SU-DHL-6 (cell line): ENCODE results near the gene PLA2G4A.

Source experiments
- H2AFZ ChIP-seq: fragments of 200-600 bp; sonication (generic); 2 replicates; pipeline ENCODE4 v1.6.1; 2014; ENCODE audit warnings: low read depth, mild to moderate bottlenecking, moderate library complexity, mixed read lengths, antibody characterized with exemption, low read length; ENCODE audit not compliant: severe bottlenecking
- H3F3A ChIP-seq: fragments of 200-600 bp; shearing (Covaris generic); 2 replicates; pipeline ENCODE4 v1.6.0; 2016; ENCODE audit warnings: antibody characterized with exemption, mild to moderate bottlenecking; ENCODE audit not compliant: insufficient read depth
- H3K27ac ChIP-seq: fragments of 200-600 bp; sonication (generic); 2 replicates; pipeline ENCODE4 v1.5.1; 2016; ENCODE audit warnings: low read depth, mild to moderate bottlenecking, low read length, moderate library complexity, mixed read lengths
- H3K27me3 ChIP-seq: fragments of 200-600 bp; sonication (generic), shearing (Covaris generic); 2 replicates; pipeline ENCODE4 v1.6.0; 2014; ENCODE audit warnings: mild to moderate bottlenecking, low read length
- H3K36me3 ChIP-seq: fragments of 200-600 bp; sonication (generic); 2 replicates; pipeline ENCODE4 v1.6.1; 2014; ENCODE audit warnings: mild to moderate bottlenecking, low read length, mixed read lengths
- H3K4me2 ChIP-seq: fragments of 300-600, 200-600 bp; shearing (Covaris generic), sonication (generic); 2 replicates; pipeline ENCODE4 v1.6.0; 2014; ENCODE audit warnings: low read length, low read depth, mild to moderate bottlenecking; ENCODE audit not compliant: poor library complexity, severe bottlenecking
- H3K4me3 ChIP-seq: fragments of 200-600 bp; sonication (generic); 2 replicates; pipeline ENCODE4 v1.5.1; 2014; ENCODE audit warnings: antibody characterized with exemption, low read length, mild to moderate bottlenecking, mixed read lengths; ENCODE audit not compliant: insufficient read depth, poor library complexity, severe bottlenecking
- H3K79me2 ChIP-seq: fragments of 200-600 bp; sonication (generic); 2 replicates; pipeline ENCODE4 v1.6.1; 2014; ENCODE audit warnings: mild to moderate bottlenecking, low read length, moderate library complexity; ENCODE audit not compliant: insufficient read depth
- H3K9ac ChIP-seq: fragments of 200-600 bp; sonication (generic); 2 replicates; pipeline ENCODE4 v1.7.0; 2014; ENCODE audit warnings: mild to moderate bottlenecking, low read length
- H3K9me2 ChIP-seq: fragments of 200-600 bp; sonication (generic); replicated peaks from 2 replicates; pipeline ENCODE4 v1.6.1; 2014; ENCODE audit warnings: low read length; ENCODE audit not compliant: insufficient read depth
- H3K9me3 ChIP-seq: fragments of 200-600 bp; sonication (generic); 2 replicates; pipeline ENCODE4 v1.6.1; 2014; ENCODE audit warnings: low read length, mixed read lengths; ENCODE audit not compliant: insufficient read depth
- H4K20me1 ChIP-seq: fragments of 200-600 bp; sonication (generic); 2 replicates; pipeline ENCODE4 v1.6.1; 2014; ENCODE audit warnings: low read depth, mild to moderate bottlenecking, antibody characterized with exemption, low read length, moderate library complexity, mixed read lengths
- CTCF ChIP-seq: fragments of 200-600 bp; sonication (generic); IDR thresholded peaks from one replicate; pipeline ENCODE4 v1.5.1; 2017; ENCODE audit warnings: antibody characterized with exemption, mild to moderate bottlenecking, low read length, moderate library complexity; ENCODE audit not compliant: insufficient read depth, poor library complexity, severe bottlenecking
- EZH2phosphoT487 ChIP-seq: fragments of 200-600 bp; sonication (generic), shearing (Covaris generic); conservative IDR thresholded peaks from 2 replicates; pipeline ENCODE4 v1.6.1; 2018; ENCODE audit warnings: mild to moderate bottlenecking, antibody characterized with exemption, low read length, moderate library complexity, mixed read lengths

Gene PLA2G4A

GRCh38 chr1:186849271-186849671 is 20.5 kb downstream of the PLA2G4A start:
- Histone ChIP-seq H3K36me3 (no peaks in the 10 kb centered on the region), H3K9me3 (no peaks in the 10 kb centered on the region), H3K4me3 (no peak overlapping the region), H3K4me2 (no peak overlapping the region), H3K9ac (no peak overlapping the region), H3K27me3 (no peaks in the 10 kb centered on the region), H4K20me1 (no peaks in the 10 kb centered on the region), H3K27ac (no peak overlapping the region), H3K79me2 (no peaks in the 10 kb centered on the region), H2AFZ (no peak overlapping the region), H3K9me2 (no peaks in the 10 kb centered on the region), H3F3A (no peaks in the 10 kb centered on the region)
- no peak for TF ChIP-seq EZH2phosphoT487
- TF ChIP-seq CTCF, result no peak

GRCh38 chr1:186849826-186850225 is 21.1 kb downstream of the PLA2G4A start:
- H3F3A ChIP-seq, result no peaks in the 10 kb centered on the region
- H3K27me3 ChIP-seq, result no peaks in the 10 kb centered on the region
- no peaks in the 10 kb centered on the region for H4K20me1 ChIP-seq
- H3K9ac ChIP-seq, result no peak overlapping the region
- H3K4me2 ChIP-seq, result no peak overlapping the region
- no peaks in the 10 kb centered on the region for H3K36me3 ChIP-seq
- no peak overlapping the region for H3K4me3 ChIP-seq
- no peaks in the 10 kb centered on the region for H3K9me2 ChIP-seq
- TF ChIP-seq CTCF (no peak), EZH2phosphoT487 (no peak)
- no peak overlapping the region for H2AFZ ChIP-seq
- H3K27ac ChIP-seq, result no peak overlapping the region
- H3K79me2 ChIP-seq, result no peaks in the 10 kb centered on the region
- H3K9me3 ChIP-seq, result no peaks in the 10 kb centered on the region

- Histone ChIP-seq H3K4me3 (no peak overlapping the region), H3K79me2 (no peaks in the 10 kb centered on the region), H3K27me3 (no peaks in the 10 kb centered on the region), H3K9me2 (no peaks in the 10 kb centered on the region), H2AFZ (no peak overlapping the region), H3K4me2 (no peak overlapping the region), H3K9me3 (no peaks in the 10 kb centered on the region), H3K27ac (no peak overlapping the region), H3K36me3 (no peaks in the 10 kb centered on the region), H4K20me1 (no peaks in the 10 kb centered on the region), H3F3A (no peaks in the 10 kb centered on the region), H3K9ac (no peak overlapping the region)
- TF ChIP-seq CTCF, result no peak
- TF ChIP-seq EZH2phosphoT487, result no peak
Observed at GRCh38 chr1:186854102-186854501, 25.4 kb downstream of the PLA2G4A start.
